ENCODE results near the gene ZNF682. TPM values are rescaled to one million over a fixed set of nuclear protein-coding genes. Genes with fewer than 3 reads are reported as not detected.

ZNF682 gene
- total and polyA plus RNA-seq, 2 of the 4 experiments (the other 2 are of a cell fraction), result 1.7 to 4.8 TPM

DNA sequence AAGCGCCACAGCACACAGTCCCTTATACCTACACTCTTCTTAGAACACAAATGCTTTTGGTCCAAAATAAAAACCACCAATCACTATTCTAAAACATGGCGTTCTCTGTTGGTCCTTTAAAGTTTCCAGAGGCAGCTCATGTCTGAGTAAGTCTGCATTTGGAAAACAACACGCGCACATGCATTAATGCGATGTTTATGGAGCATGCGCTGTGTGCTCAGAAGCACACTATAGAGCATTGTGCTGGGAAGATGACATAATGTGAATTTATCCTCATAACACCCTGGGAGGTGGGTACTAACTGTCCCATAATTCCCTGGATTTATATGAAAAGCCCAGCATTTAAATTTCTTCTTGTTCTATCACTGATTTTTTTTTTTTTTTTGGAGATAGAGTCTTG, 10.7 kb downstream of the ZNF682 start:
- ChIA-PET POLR2A (ENCODE audit: unreplicated experiment) (no interaction called here), CTCF (no interaction called here)
- no peak overlapping the region for H3K23ac ChIP-seq (ENCODE audit: low read depth, low read length)
- intact Hi-C loops (cut with micrococcal nuclease), result no loop called here
- H4K20me1 ChIP-seq (ENCODE audit: insufficient read depth, low read length), result no peaks in the 10 kb centered on the region
- no peaks in the 10 kb centered on the region for H3K4me1 ChIP-seq (ENCODE audit: control insufficient read depth, insufficient read depth, low read length)
- no peak overlapping the region for H3K4me2 ChIP-seq (ENCODE audit: low read depth, low read length)
- no peak overlapping the region for H4K8ac ChIP-seq (ENCODE audit: low read depth in 2 of 2, low read length in 2 of 2)
- ATAC-seq (ENCODE audit: low read depth) (no peak), DNase-seq (no peak)
- H3K4me3 ChIP-seq (ENCODE audit: insufficient read depth, low read depth, low read length), result no peak overlapping the region
- no peak overlapping the region for H3K9ac ChIP-seq (ENCODE audit: low read depth, low read length)
- no peak overlapping the region for H2BK5ac ChIP-seq (ENCODE audit: low read depth, low read length, poor library complexity, severe bottlenecking)
- WGBS, 2 experiments (ENCODE audit: extremely low coverage in 2 of 2, insufficient read length in 1 of 2), result 100% methylated on average over 1 of the region's 6 CpGs; no CpG with 5 or more reads in 1 of the 2 experiments
- H3K9me3 ChIP-seq (ENCODE audit: control insufficient read depth, insufficient read depth, low read length), result no peaks in the 10 kb centered on the region
- in situ Hi-C loops (cut with MboI; ENCODE audit: low sequenced_read_pairs), result no loop called here
- dilution Hi-C loops (cut with HindIII; ENCODE audit: low sequenced_read_pairs, unreplicated experiment), result no loop called here
- BruUV-seq (replicated peaks), result no TSS peak
- no peaks in the 10 kb centered on the region for H3K79me1 ChIP-seq (ENCODE audit: low read depth in 1 of 2, low read length in 2 of 2)
- no peak overlapping the region for H2AK9ac ChIP-seq (replicated peaks; ENCODE audit: low read depth, low read length, poor library complexity)
- H2AFZ ChIP-seq (replicated peaks; ENCODE audit: low read length, poor library complexity), result no peak overlapping the region
- H3K4ac ChIP-seq (ENCODE audit: low read depth, low read length), result no peak overlapping the region
- H3K36me3 ChIP-seq (ENCODE audit: control insufficient read depth, insufficient read depth, low read length), result peaks cover 1% of the 10 kb centered on the region; the same call in 1 of the 2 replicates
- H3K27ac ChIP-seq (ENCODE audit: insufficient read depth, low read length), result no peak overlapping the region
- H3K18ac ChIP-seq (ENCODE audit: low read depth, low read length), result no peak overlapping the region
- no peak overlapping the region for H2AK5ac ChIP-seq (ENCODE audit: low read depth, low read length)
- H2BK120ac ChIP-seq (ENCODE audit: low read depth, low read length), result no peak overlapping the region
- no peaks in the 10 kb centered on the region for H3K27me3 ChIP-seq (ENCODE audit: control insufficient read depth, insufficient read depth, low read length)
- no peak overlapping the region for H4K91ac ChIP-seq (ENCODE audit: insufficient read depth, low read depth, low read length)
- no peaks in the 10 kb centered on the region for H3K9me1 ChIP-seq (ENCODE audit: insufficient read depth, low read length)
- TF ChIP-seq SMC3 (IDR thresholded peaks at IDR 0.05; ENCODE audit: low read depth, low read length), result no peak
- no peak for TF ChIP-seq MXI1 (IDR thresholded peaks at IDR 0.05; ENCODE audit: borderline replicate concordance, low read depth, low read length)
- no peak for TF ChIP-seq NFE2L2 (IDR thresholded peaks at IDR 0.05; ENCODE audit: low read depth, low read length)
- no peak for TF ChIP-seq MAFK (IDR thresholded peaks at IDR 0.05; ENCODE audit: low read depth, low read length)
- TF ChIP-seq, protein P1, sequence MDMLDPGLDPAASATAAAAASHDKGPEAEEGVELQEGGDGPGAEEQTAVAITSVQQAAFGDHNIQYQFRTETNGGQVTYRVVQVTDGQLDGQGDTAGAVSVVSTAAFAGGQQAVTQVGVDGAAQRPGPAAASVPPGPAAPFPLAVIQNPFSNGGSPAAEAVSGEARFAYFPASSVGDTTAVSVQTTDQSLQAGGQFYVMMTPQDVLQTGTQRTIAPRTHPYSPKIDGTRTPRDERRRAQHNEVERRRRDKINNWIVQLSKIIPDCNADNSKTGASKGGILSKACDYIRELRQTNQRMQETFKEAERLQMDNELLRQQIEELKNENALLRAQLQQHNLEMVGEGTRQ (IDR thresholded peaks at IDR 0.05; ENCODE audit: low read depth, low read length), result no peak
- TF ChIP-seq MAZ (IDR thresholded peaks at IDR 0.05; ENCODE audit: borderline replicate concordance, low read depth, low read length), result no peak
- TF ChIP-seq POLR2A (IDR thresholded peaks at IDR 0.05; ENCODE audit: low read depth, low read length), result no peak
- no peak for TF ChIP-seq RCOR1 (IDR thresholded peaks at IDR 0.05; ENCODE audit: insufficient replicate concordance, low read length)
- TF ChIP-seq, protein P2, sequence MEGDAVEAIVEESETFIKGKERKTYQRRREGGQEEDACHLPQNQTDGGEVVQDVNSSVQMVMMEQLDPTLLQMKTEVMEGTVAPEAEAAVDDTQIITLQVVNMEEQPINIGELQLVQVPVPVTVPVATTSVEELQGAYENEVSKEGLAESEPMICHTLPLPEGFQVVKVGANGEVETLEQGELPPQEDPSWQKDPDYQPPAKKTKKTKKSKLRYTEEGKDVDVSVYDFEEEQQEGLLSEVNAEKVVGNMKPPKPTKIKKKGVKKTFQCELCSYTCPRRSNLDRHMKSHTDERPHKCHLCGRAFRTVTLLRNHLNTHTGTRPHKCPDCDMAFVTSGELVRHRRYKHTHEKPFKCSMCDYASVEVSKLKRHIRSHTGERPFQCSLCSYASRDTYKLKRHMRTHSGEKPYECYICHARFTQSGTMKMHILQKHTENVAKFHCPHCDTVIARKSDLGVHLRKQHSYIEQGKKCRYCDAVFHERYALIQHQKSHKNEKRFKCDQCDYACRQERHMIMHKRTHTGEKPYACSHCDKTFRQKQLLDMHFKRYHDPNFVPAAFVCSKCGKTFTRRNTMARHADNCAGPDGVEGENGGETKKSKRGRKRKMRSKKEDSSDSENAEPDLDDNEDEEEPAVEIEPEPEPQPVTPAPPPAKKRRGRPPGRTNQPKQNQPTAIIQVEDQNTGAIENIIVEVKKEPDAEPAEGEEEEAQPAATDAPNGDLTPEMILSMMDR (conservative IDR thresholded peaks at IDR 0.05; ENCODE audit: low read depth, low read length), result no peak
- no peak for TF ChIP-seq CHD1 (IDR thresholded peaks at IDR 0.05; ENCODE audit: low read depth, low read length)
- TF ChIP-seq ELK1 (IDR thresholded peaks at IDR 0.05; ENCODE audit: borderline replicate concordance, low read depth, low read length), result no peak
- no peak for TF ChIP-seq RAD21 (IDR thresholded peaks at IDR 0.05; ENCODE audit: low read length)
- no peak for TF ChIP-seq BHLHE40 (IDR thresholded peaks at IDR 0.05; ENCODE audit: low read depth, low read length)
- no peak for TF ChIP-seq CEBPB (IDR thresholded peaks at IDR 0.05; ENCODE audit: low read depth, low read length)
- TF ChIP-seq FOS (IDR thresholded peaks at IDR 0.05; ENCODE audit: low read depth, low read length), result no peak
- no peak overlapping the region for H3K14ac ChIP-seq (replicated peaks; ENCODE audit: low read depth, low read length)
- no peak overlapping the region for H2BK20ac ChIP-seq (ENCODE audit: low read depth, low read length)
- no peak overlapping the region for H3K56ac ChIP-seq (ENCODE audit: extremely low read depth, insufficient read depth, low read length)
- no peak overlapping the region for H2BK15ac ChIP-seq (ENCODE audit: low read depth, low read length)
- H4K5ac ChIP-seq (ENCODE audit: low read depth, low read length), result no peak overlapping the region
